ENCODE data around the gene ELMO2. TPM values are rescaled to one million over a fixed set of nuclear protein-coding genes. Genes with fewer than 3 reads are reported as not detected.
"Not testable (repeated sequence)": the region's sequence is repeated elsewhere in the genome, so short reads cannot be mapped to it uniquely, and the experiment has no call there.

Gene ELMO2
- total RNA-seq, 1 donor from 2014 or later, result 51.3 TPM

DNA sequence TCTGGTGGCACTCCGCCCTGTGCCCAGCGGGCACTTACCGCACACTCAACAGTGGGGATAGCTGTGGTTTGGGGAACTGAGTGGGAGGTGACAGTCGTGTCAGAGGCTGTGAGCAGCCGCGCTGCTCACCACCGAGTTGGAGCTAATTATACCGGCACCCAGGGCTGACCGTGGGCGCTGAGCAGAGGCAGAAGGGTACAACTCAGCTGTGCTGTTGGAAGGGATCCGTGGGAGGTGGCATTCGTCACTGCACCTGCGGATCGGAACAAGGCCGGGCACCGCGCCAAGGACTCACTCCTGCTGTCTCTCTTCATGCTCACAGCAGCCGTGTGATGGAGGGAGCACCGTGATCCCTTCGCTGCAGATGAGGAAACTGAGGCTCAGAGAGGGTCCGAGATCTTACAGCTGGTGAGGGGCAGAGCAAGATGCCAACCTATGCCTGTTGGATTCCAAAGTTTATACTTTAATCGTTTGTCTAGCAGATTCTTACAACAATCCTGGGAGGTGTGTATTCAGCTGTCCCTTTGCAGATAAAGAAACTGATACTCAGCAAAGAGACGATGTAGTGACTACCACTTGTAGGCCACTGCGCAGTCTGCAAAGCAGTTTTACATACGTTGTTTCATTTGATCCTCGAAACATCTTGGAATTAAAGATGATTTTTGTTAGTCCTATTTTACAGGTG lies 713 bp upstream of the ELMO2 start:
- peak; percentile 67 for DNase-seq

DNA sequence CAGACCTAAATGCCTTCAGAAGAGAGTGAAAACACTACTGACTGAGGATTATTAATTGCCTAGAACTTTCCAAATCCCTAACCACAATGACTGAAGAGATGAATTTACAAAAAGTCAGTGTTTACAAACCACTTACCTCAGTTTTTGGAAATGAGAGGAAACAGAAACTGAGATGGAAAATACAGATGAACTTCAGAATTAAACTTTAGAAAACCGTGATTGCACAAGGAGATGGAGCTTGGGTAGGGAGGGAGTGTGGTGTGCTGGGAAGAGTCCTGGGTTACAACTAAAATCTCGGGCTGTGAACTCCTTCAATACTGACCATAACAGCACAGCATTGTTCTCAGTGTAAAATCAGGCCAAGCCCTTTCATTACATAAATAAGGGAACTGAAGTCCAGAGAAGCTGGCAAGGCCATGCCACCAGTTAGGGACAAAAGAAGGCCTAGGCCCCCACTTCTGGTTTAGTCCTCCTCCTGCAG lies 4.0 kb downstream of the ELMO2 start:
- DNase-seq, result no peak

DNA sequence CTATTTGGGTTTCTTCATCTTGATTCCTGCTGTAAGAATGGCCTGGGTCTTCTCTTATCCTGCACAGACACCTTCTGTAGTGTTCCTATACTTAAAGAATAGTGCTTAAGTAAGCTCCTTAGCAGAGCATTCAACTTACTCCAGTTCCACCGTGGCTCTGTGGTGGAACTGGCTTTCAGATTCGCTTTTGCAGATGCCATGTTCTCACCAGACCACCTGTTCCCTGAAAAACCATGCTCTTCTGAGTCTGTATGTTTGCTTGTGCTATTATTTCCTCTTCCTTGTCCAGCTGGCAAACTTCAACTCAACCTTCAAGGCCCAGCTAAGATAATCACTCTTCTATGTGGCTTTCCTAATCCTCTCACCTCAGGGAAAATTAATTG lies 4.9 kb downstream of the ELMO2 start:
- DNase-seq, result no peak

DNA sequence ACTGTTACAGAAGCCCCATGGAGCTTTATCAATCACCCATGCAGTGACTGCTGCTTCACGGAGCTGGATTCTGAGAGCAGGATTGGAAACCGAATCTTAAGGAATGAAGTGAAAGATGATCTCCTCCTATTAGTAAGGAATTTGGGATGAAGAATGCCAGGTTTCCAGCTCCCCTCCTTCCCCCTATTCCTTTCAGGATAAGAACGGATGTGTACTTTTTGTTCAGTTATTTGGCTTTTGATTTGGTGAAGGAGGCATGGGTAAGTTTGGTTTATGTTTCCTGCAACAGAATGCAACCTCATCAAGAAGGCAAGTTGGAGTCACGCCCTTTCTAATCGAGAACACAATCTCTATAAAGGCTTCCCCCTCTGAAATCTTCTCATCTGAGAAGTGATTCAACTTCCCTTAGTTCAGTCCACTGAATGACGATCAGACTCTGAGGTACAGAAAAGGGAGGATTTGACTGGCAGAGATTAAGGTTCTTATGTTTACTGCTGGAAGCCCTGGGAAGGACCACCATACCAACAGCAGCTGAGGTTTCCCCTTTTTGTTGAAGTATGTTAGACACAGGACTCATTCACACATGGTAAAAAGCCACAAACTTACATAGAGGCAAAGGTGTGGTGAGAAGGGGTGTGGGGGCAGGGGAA lies 5.5 kb downstream of the ELMO2 start:
- peak; percentile 57 for DNase-seq

DNA sequence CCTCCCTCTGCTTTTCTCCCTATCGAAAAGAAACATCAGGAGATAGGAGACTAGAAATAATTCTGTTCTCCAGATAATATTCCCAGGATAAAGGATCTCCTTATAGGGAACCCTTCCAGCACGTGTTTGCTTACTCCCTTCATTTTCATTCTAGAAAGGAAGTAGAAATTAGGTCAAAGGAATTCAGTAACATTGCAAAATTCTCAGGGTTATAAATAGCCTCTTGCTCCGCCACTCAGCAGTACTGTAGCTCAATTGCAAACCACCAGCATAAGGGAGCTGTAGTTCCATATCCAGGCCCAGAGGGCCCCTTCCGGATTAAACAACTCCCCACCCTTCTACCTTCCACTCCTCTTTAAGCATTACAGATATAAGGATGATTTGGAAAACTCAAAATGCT lies 6.2 kb downstream of the ELMO2 start:
- DNase-seq, result peak; percentile 55

DNA sequence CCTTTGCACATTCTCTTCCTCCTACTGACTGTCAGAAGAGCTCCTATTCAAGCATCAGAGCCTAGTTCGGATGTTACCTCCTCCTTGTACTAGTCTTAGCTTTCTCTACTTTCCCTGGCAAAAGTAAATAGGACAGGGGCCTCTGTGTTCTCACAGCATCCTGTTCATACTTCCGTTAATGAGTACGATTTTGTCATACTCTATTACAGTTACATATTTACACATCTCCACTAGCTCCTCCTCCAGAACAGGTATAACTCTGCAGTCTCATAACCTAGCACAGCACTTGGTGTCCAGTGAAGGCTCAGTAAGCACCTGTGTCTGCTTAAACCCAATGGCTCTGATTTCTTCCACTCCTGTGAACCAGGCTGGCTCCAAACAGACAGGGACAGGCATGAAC lies 7.0 kb downstream of the ELMO2 start:
- DNase-seq, result no peak

DNA sequence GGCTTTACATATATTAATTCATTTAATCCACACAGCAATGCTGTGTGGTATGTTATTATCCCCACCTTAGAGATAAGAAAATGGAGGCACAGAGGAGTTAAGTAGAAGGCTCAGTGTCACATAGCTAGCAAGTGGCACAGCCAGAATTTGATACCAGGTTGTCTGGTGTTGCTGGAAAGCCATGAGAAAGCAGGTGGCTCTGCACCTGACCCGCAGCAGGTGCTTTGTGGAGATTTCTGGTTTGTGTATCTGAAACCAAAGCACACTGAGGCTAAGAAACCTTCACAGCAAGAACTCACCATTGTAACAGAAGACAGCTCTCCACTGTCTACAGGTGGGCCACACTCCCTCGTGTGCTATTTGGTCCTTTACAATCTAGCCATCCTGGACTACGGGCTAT lies 7.5 kb downstream of the ELMO2 start:
- DNase-seq, result no peak

DNA sequence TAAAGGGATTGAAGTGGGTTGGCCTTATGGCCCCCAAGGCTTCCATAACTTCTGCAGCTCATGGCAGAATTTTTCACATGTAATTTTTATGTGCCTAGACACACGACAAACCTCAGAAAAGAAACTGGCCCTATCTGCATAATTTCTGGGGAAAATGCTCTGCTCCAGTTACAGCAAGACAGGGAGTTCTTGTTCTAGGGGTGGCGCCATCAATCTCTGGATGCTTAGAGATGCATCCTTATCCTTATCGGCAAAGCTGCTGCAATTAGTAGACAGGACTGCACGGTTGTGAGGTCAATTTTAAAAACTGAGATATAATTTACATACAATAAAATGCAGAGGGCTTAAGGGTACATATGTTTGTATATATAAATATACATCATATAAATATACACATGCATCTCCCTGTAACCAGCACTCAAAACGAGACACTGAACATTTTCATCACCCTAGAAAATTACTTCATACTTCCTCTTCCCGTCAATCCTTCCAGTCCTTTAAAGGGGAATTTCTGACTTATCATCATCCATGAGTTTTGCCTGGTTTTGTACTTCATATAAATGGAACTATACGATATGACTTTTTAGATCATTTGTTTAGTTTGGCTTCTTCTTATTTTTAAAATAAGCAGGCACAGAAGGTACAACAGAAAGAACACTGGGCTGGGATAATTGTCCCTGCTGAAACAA lies 10.2 kb downstream of the ELMO2 start:
- DNase-seq, result no peak

DNA sequence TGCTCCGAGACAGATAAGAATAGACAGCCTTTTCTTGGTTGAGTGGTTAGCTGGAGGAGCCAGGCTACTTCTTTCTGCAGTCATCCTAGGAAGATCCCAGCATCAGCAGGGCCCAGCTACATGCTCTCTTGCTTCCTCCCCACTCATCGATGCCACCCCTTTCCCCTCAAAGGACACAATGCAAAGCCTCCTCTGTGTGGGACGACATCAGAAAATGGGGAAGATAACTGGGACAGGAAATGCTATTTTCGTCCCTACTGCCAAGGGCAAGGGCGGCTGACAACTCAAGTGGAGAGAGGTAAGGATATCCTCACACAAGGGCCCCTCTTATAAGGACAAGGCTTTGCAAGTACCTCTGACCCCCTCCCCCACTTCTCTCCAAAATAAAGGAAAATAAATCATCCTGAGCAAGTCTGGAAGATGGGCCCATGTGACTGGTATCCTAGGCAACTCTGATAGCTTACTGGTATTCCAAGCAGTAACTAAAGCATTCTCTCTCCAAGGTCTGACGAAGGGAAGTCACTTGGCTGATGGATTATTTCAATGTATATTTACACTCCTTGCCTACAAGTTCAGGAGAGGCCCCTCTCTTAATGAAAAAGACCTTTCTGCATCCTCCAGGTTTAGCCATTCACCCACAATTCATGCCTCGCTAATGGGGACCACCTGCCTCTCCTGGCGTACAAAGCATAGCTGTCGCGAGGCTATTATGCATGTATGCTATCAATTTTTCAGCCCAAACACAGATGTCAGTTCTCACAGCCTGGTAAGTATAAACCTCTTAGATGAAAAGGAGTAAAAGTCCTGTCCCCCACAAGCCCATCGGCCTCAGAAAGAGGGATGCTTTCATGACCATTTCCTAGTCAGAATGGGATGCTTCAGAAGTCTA lies 11.3 kb downstream of the ELMO2 start:
- no peak for DNase-seq

DNA sequence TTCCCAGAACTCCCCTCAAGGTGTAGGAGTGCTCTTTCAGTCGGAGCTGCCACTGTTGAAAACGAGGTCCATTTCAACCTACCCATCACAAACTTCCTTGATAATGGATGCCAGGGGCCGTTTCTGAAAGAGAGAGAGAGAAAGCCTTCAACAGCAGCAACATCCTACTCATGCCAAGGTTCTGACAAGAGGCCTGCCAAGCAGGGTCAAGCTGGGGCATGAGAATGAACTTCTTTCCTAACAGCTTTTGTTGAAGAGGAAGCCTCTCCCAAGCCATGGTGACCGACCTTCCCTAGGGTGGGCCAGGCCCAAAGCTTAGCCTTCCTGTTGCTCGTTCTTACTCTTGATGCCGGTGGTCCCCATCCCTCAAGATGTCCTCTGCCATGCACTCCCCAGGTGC lies 12.4 kb downstream of the ELMO2 start:
- DNase-seq, result no peak

DNA sequence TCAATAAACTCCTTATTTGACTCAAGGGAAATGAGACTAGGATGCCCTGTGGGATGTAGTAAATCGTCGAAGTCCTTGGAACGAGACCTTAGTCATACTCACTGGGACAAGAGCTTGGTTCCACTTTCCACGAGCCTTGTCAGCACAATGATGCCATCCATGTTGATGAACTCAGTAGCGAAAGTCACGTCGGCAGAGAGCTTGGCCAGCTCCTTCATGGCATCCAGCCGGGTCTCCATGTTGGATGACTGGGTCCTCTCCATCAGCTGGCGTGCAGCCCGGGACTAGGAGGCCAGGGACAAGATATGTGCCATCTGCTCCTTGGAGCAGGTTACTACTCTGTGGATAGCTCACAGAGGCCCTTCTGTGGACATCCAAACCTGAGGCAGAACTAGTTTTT lies 17.5 kb downstream of the ELMO2 start:
- no peak for DNase-seq

DNA sequence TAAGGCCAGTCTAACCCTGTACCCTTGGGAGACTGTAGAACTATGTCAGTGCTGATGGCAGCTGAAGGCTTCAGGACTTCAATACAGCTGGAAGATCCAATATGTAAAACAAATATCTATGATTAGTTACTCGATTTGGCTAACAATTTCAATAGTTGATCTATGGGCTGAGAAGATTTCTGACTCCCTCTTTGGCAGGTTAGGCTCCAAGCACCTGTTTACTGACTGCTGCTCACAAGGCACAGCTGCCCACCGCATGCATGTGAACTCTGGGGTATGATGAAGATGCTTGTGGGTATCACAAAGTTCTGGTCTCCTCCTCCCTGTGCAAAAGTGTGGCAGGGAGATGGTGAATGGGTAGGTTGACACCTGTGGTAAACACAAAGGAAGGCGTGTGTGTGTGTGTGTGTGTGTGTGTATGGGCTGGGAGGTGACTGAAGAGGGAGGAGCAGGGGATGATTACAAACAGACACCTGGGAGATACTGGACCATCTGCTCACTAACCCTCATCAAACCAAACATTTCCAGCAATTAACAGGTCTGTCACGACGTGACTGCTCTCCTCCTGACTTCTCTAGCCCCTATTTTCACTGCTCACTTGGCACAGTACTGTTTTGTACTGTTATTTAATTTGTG lies 18.1 kb downstream of the ELMO2 start:
- DNase-seq, result no peak

DNA sequence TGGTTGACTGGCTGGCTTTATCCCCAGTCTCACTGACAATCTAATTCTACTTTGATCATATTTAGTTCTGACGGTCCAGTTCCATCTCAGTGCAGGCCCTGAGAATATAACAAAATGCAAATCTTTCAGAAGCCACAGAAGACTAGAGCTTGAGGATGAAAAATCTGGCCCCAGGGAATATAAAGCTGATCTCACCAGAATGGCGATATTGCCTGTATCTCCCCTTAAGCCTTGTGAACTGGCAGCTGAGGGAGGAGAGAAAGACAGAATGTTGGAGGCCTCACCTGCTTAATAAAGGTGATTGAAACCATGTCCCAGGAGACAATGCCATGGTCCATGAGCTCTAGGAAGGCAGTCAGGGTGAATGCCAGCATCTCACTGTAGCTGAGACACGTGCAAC lies 19.4 kb downstream of the ELMO2 start:
- DNase-seq, result not testable (repeated sequence)

DNA sequence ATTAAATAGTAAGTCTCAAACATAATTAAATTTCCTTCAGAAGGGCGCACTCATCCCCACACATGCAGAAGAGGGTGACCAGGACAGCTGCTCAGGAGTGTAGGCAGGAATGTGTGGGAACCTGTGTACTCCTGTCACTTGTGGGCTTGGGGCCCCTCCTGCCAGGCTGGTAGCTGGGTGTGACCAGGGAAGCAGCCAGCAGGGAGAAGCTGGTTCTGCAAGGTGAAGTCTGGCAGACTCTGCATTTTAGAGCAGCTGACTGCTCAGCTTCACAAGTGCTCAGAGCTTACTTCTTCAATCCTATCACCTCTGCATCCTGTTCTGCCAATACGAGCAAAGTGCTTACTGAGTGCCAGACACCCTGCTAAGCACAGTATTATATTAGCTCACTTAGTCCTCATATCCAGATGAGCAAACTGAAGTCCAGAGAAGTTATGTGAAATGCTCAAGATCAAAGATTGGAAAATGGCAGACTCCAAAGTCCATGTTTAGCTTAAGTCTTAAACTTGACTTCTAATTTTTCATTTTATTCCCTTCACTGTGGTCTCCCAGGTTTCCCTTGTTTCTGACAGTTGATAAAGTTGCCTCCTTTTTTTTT lies 27.9 kb downstream of the ELMO2 start:
- DNase-seq, result no peak

DNA sequence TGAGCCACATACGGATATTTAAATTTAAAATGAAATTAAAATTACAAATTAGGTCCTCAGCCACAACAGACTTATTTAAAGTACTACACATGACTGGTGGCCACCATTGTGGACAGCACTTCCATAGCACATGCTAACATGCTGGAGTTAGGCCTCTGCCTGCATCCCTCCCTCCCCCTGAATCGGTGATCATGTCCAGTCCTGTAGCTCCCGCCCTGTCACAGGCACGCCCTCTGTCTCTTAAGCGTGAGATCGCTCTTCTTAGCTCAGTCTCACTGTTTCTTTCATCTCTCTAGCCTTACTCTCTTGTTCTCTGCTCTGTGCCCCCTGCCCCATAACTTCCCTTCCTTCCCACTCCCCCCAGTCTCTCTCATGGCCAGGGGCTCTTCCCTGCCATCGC lies 28.9 kb downstream of the ELMO2 start:
- DNase-seq, result no peak

DNA sequence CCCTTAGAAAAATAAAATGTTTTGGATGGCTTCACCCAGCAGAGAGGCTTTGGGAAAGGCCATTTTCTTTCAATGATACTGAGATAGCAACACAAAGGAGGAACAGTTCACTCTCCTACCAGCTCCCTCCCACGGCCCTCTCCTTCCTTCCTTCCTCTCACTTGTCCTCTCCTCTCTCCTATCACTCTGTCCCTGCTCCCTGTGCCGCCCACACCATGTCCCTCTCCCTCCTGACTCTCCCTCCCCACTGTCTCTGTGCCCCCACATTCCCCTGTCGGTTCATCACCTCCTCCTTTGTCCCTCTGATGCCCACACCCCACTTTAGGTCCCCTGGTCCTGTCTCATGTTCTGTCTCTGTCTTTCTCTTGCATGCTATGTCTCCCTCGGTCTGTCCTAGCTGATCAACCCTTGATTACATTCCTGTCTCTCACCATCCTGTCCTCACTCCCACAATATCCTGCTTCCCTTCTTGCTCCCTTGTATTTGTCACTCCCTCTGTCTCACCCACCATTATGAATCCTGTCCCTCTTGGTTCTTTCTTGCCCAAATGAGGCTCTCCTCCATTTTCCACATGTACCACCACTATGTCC lies 30.1 kb downstream of the ELMO2 start:
- DNase-seq, result no peak

DNA sequence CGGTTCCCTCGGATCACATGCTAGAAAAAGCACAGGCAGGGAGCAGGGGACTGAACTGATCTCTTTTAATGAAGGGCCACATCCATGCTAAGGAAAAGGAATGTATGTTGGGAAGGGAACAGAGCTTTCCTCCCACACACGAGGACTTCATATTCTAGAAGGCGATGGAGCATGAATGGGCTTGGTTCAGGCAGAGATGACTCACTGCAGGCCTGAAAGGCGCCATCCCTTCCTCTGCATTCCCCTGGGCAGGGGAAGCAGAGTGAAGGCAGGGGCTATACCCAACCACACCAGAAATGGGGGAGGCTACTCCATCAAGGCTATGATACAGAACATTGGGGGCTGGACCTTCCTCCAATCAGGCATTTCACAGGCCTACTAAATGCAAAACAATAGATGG lies 30.6 kb downstream of the ELMO2 start:
- DNase-seq, result no peak

DNA sequence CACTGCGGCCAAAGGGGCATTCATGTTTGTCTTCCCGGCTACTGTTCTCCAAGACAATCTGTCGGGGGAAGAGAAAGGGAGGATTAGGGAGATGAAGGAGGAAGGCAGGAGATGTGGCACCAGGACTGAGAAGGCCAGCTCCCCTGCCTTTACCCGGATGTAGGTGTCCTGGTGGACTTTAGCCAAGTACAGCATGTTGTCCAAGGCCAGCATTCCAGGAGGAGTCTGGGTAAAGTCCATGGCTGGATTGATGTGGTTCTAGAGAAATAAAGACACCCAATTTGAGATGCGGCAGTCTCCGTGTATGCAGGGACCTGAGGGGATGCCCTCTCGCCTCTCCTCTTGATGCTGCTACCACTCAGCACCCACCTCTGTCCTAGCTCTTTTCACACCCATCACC lies 32.0 kb downstream of the ELMO2 start:
- DNase-seq, result no peak

DNA sequence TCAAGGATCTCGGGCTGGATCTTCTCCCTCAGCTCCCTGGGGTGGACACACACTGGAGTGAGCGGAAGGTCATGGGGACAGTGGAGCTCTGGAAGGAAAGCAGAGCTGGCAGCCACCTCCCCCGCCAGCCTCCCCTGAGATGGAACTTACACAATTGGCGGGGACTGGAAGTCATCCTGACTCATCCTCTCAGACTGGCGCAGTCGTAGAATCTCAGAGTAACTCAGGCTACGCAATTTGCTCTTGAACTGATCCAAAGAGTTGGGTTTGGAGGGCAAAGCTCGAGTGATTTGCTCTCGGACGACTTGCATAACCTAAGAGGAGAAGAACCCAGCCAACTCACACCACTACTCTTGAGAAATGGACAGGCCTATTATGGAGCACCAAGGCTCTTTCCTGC lies 34.8 kb downstream of the ELMO2 start:
- no peak for DNase-seq

DNA sequence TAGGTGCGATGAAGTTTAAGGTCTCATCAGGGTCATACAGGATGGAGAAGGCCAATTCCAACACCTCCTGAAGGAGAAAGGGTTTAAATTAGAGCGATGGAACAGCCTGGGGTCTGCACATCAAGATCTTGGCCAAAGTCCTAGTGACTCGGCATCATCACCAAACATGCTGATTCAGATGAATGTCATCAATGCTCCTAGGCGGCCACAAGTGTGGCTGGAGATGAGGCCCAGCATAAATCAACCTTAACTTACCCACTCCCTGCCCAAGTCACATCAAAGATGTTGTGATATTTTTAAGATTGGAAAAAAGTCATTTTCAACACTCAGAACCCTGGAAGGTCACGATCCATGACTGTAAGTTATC lies 37.5 kb downstream of the ELMO2 start:
- DNase-seq, result no peak
